Tibial nerve (tissue), 4 donors: ENCODE data around the gene P3H4. TPM values are rescaled to one million over a fixed set of nuclear protein-coding genes. Genes with fewer than 3 reads are reported as not detected.
A peak's percentile ranks its signal among the peaks of the same experiment; 100 is the strongest.

Experiments used
- DNase-seq, 2 donors: peaks; one replicate each; pipeline ENCODE4 v3.0.0-alpha.2; 2019; ENCODE audit warnings: low spot score in 2 of 2
- H3K27ac ChIP-seq, 4 donors: fragments of 200-600 bp; sonication (generic) in 3 of 4; one replicate each; pipeline ENCODE4 v1.5.1; 2017 to 2019; ENCODE audit warnings: mild to moderate bottlenecking in 1 of 4
- H3K27me3 ChIP-seq, 2 donors: fragments of 200-600 bp; sonication (generic) in 1 of 2; one replicate each; pipeline versions ENCODE4 v1.5.1 to v1.6.0; 2017 to 2019
- H3K36me3 ChIP-seq, 3 donors: fragments of 200-600 bp; sonication (generic); one replicate each; pipeline ENCODE4 v1.5.1; 2018 to 2019
- H3K4me1 ChIP-seq, 4 donors: fragments of 200-600 bp; sonication (generic) in 3 of 4; one replicate each; pipeline ENCODE4 v1.5.1; 2017 to 2019
- H3K4me3 ChIP-seq, 4 donors: fragments of 200-600 bp; sonication (generic) in 3 of 4; one replicate each; pipeline ENCODE4 v1.5.1; 2017 to 2019; ENCODE audit warnings: mild to moderate bottlenecking in 1 of 4, moderate library complexity in 1 of 4
- H3K9me3 ChIP-seq, 4 donors: fragments of 200-600 bp; sonication (generic) in 3 of 4; one replicate each; pipeline ENCODE4 v1.5.1; 2017 to 2019
- CTCF ChIP-seq, 5 experiments: fragments of 200-600 bp in 3 of 5; fragments of 450-650 bp in 2 of 5; sonication (generic) in 3 of 5; IDR thresholded peaks; one replicate each; pipeline ENCODE4 v1.5.1; 2016 to 2019; ENCODE audit warnings: antibody characterized with exemption in 5 of 5, mild to moderate bottlenecking in 3 of 5, moderate library complexity in 2 of 5
- EP300 ChIP-seq, 2 donors: sonication (generic); formaldehyde crosslinking; IDR thresholded peaks; one replicate each; pipeline ENCODE4 v1.6.1; 2017; ENCODE audit warnings: antibody characterized with exemption in 2 of 2, mild to moderate bottlenecking in 1 of 2
- POLR2A ChIP-seq, 2 donors: fragments of 450-650 bp; IDR thresholded peaks; one replicate each; pipeline ENCODE4 v1.6.1; 2017; ENCODE audit warnings: antibody characterized with exemption in 2 of 2, mild to moderate bottlenecking in 2 of 2, moderate library complexity in 2 of 2
- WGBS, 2 donors: methylation state at CpG; one replicate each; pipeline ENCODE4 v1.1.5; 2018; 5-methylcytosine and 5-hydroxymethylcytosine counted together
- total RNA-seq, 4 donors: library from RNA; depleted of rRNA; stranded (reverse); fragments of >200 nt; gene quantifications; one replicate each; pipeline ENCODE4 v1.1.0, GENCODE V29; 2016

P3H4 gene
- total RNA-seq, 4 donors from 2014 or later: 14.7 to 23.9 (median 22.0) TPM

GRCh38 chr17:41801374-41802271 is 10.1 kb downstream of the P3H4 start:
- Histone ChIP-seq H3K36me3 (peaks cover 0 to 29% (median 0%) of the 10 kb centered on the region in 3 donors), H3K4me1 (peaks cover 0 to 16% (median 7%) of the 10 kb centered on the region in 4 donors), H3K27ac (peak overlapping the region in 2 of 4 donors; percentile 43 to 56), H3K4me3 (no peak overlapping the region), H3K27me3 (no peaks in the 10 kb centered on the region), H3K9me3 (no peaks in the 10 kb centered on the region)
- peak; percentile 76 to 94 for DNase-seq
- WGBS, 2 donors: 10% methylated on average over 10 to 14 of the region's 14 CpGs
- TF ChIP-seq EP300 (IDR thresholded peaks at IDR 0.05) (no peak), POLR2A (IDR thresholded peaks at IDR 0.05) (no peak), CTCF (IDR thresholded peaks at IDR 0.05) (peak; percentile 94 to 98 (median 97))

GRCh38 chr17:41800601-41801373 is 11.0 kb downstream of the P3H4 start:
- H3K36me3 ChIP-seq: peaks cover 0 to 23% (median 0%) of the 10 kb centered on the region in 3 donors
- no peaks in the 10 kb centered on the region for H3K9me3 ChIP-seq
- no peak for DNase-seq
- H3K4me3 ChIP-seq: no peak overlapping the region
- no peak for TF ChIP-seq CTCF (IDR thresholded peaks at IDR 0.05)
- no peak for TF ChIP-seq EP300 (IDR thresholded peaks at IDR 0.05)
- TF ChIP-seq POLR2A (IDR thresholded peaks at IDR 0.05): no peak
- H3K27ac ChIP-seq: peak overlapping the region in 1 of 4 donors; percentile 56
- H3K27me3 ChIP-seq: no peaks in the 10 kb centered on the region
- 40 to 42% methylated on average over 15 to 17 of the region's 18 CpGs for WGBS, 2 donors
- peaks cover 0 to 16% (median 7%) of the 10 kb centered on the region in 4 donors for H3K4me1 ChIP-seq

GRCh38 chr17:41799366-41799765 is 12.4 kb downstream of the P3H4 start:
- Histone ChIP-seq H3K27ac (no peak overlapping the region), H3K4me3 (no peak overlapping the region), H3K27me3 (no peaks in the 10 kb centered on the region), H3K9me3 (no peaks in the 10 kb centered on the region), H3K36me3 (peaks cover 0 to 12% (median 0%) of the 10 kb centered on the region in 3 donors), H3K4me1 (peaks cover 0 to 16% (median 7%) of the 10 kb centered on the region in 4 donors)
- DNase-seq: no peak
- TF ChIP-seq CTCF (IDR thresholded peaks at IDR 0.05) (no peak), POLR2A (IDR thresholded peaks at IDR 0.05) (no peak), EP300 (IDR thresholded peaks at IDR 0.05) (no peak)
- WGBS, 2 donors: 79 to 87% methylated on average over 8 of the region's 8 CpGs

GRCh38 chr17:41797377-41797776 is 14.4 kb downstream of the P3H4 start:
- Histone ChIP-seq H3K27me3 (no peaks in the 10 kb centered on the region), H3K4me1 (peaks cover 0 to 25% (median 13%) of the 10 kb centered on the region in 4 donors), H3K27ac (no peak overlapping the region), H3K36me3 (peaks cover 0 to 4% (median 0%) of the 10 kb centered on the region in 3 donors), H3K9me3 (no peaks in the 10 kb centered on the region), H3K4me3 (no peak overlapping the region)
- no peak for DNase-seq
- no peak for TF ChIP-seq EP300 (IDR thresholded peaks at IDR 0.05)
- TF ChIP-seq POLR2A (IDR thresholded peaks at IDR 0.05): no peak
- no peak for TF ChIP-seq CTCF (IDR thresholded peaks at IDR 0.05)
- WGBS, 2 donors: 68 to 82% methylated on average over 3 of the region's 3 CpGs
